Measurements from ENCODE around the gene MCU. TPM values are rescaled to one million over a fixed set of nuclear protein-coding genes. Genes with fewer than 3 reads are reported as not detected.

The MCU gene
- total RNA-seq, 1 donor from 2014 or later = 43.8 TPM

Other genes with a start within 250 kb of the MCU start
- gene MICU1, start 66.1 kb upstream of the MCU start, total RNA-seq (ENCODE audit: insufficient read depth, low replicate concordance) = 61.9 TPM
- not detected for gene OIT3, start 201.6 kb downstream of the MCU start, total RNA-seq (ENCODE audit: insufficient read depth, low replicate concordance)

Measured in umbilical cord (tissue), 1 donor.